K562 (cell line): Measurements from ENCODE around the gene CKAP5. TPM values are rescaled to one million over a fixed set of nuclear protein-coding genes. Genes with fewer than 3 reads are reported as not detected.

Source experiments
- C11orf30 ChIP-seq: fragments of 450-650 bp; IDR thresholded peaks from 2 replicates; pipeline ENCODE4 v1.6.1; 2016; ENCODE audit warnings: low read depth, mild to moderate bottlenecking
- CBFA2T3 ChIP-seq: fragments of 450-650 bp; IDR thresholded peaks from 2 replicates; pipeline ENCODE4 v1.6.1; 2017
- CBX2 ChIP-seq: fragments of 200-600 bp; sonication (generic); IDR thresholded peaks from one replicate; pipeline ENCODE4 v1.6.1; 2012; ENCODE audit warnings: mild to moderate bottlenecking, low read length, inconsistent platforms; ENCODE audit not compliant: insufficient read depth, poor library complexity, severe bottlenecking
- CREBBP ChIP-seq: IDR thresholded peaks from one replicate; pipeline ENCODE4 v1.6.1; 2012; ENCODE audit warnings: low read depth, mild to moderate bottlenecking, control low read depth, inconsistent platforms, low read length
- ESRRA ChIP-seq: fragments of 450-650 bp; IDR thresholded peaks from 2 replicates; pipeline ENCODE4 v1.6.1; 2014; ENCODE audit warnings: low read depth, mild to moderate bottlenecking, moderate library complexity, borderline replicate concordance
- JUN ChIP-seq, 2 experiments: sonication (generic) in 1 of 2; formaldehyde crosslinking in 1 of 2; IDR thresholded peaks; 2 replicates each; pipeline versions ENCODE4 v1.6.1 to v1.8.0; 2012 to 2022; ENCODE audit warnings: borderline replicate concordance in 2 of 2, mild to moderate bottlenecking in 2 of 2, improper control_type of control experiment in 1 of 2, low read depth in 1 of 2, low read length in 1 of 2, missing genetic modification reagents in 1 of 2
- KAT2B ChIP-seq: IDR thresholded peaks from one replicate; pipeline ENCODE4 v1.6.1; 2012; ENCODE audit warnings: low read depth, mild to moderate bottlenecking, control low read depth, inconsistent platforms, low read length, moderate library complexity
- POLR2H ChIP-seq: IDR thresholded peaks from 2 replicates; pipeline ENCODE4 v1.6.1; 2016; ENCODE audit warnings: missing genetic modification characterization, low read depth, mild to moderate bottlenecking, control low read depth, missing compliant biosample characterization, moderate library complexity
- SMAD1 ChIP-seq: fragments of 150-350 bp; IDR thresholded peaks from 2 replicates; pipeline ENCODE4 v1.6.1; 2014; ENCODE audit warnings: low read length, low read depth; ENCODE audit not compliant: partially characterized antibody
- SMC3 ChIP-seq: conservative IDR thresholded peaks from 2 replicates; pipeline ENCODE4 v1.6.1; 2011; ENCODE audit warnings: low read depth, low read length, improper control_type of control experiment; ENCODE audit not compliant: insufficient read depth
- SRF ChIP-seq, 2 experiments: fragments of 250-450, 450-650 bp in 1 of 2; sonication (Bioruptor Pico) in 1 of 2; sonication (generic) in 1 of 2; formaldehyde crosslinking; IDR thresholded peaks; 2 replicates each; pipeline versions ENCODE4 v1.5.0 to v1.5.1; 2020 to 2022; ENCODE audit warnings: mild to moderate bottlenecking in 1 of 2, missing genetic modification reagents in 1 of 2
- TEAD1 ChIP-seq, 2 experiments: fragments of 450-650 bp in 1 of 2; sonication (generic) in 1 of 2; formaldehyde crosslinking; IDR thresholded peaks; 2 replicates each; pipeline versions ENCODE4 v1.4.0 to v1.8.0; 2020 to 2022; ENCODE audit warnings: mild to moderate bottlenecking in 2 of 2, missing genetic modification reagents in 1 of 2
- TEAD4 ChIP-seq, 2 experiments: sonication (generic) in 1 of 2; formaldehyde crosslinking in 1 of 2; IDR thresholded peaks; 2 replicates each; pipeline versions ENCODE4 v1.6.1 to v1.8.0; 2012 to 2022; ENCODE audit warnings: borderline replicate concordance in 1 of 2, inconsistent platforms in 1 of 2, low read length in 1 of 2, mild to moderate bottlenecking in 1 of 2, missing genetic modification reagents in 1 of 2
- ZNF24 ChIP-seq: fragments of 450-650 bp; IDR thresholded peaks from 2 replicates; pipeline ENCODE4 v1.6.1; 2016
- ZNF41 ChIP-seq: fragments of 250-450 bp; sonication (Bioruptor Pico); conservative IDR thresholded peaks from 2 replicates; pipeline ENCODE4 v1.4.0; 2020; ENCODE audit warnings: mild to moderate bottlenecking
- ZNF75A ChIP-seq: fragments of 450-650 bp; formaldehyde crosslinking; IDR thresholded peaks from 2 replicates; pipeline ENCODE4 v1.4.0; 2020; ENCODE audit warnings: mild to moderate bottlenecking
- polyA plus RNA-seq, 8 experiments: library from polyadenylated mRNA; depleted of rRNA in 4 of 8; stranded (reverse) in 5 of 8; unstranded in 3 of 8; fragments of >200 nt; fragmentation: Nextera tagmentation in 2 of 8; fragmentation: Illumina TruSeq in 1 of 8; extraction: Ambion mirVana in 2 of 8; extraction: Trizol in 1 of 8; gene quantifications; 2 replicates each; pipeline versions ENCODE4 v1.2.1 to v1.2.3, GENCODE V29; 2011 to 2014; ENCODE audit warnings: inconsistent platforms in 1 of 8, missing spikeins in 1 of 8
- total RNA-seq, 7 experiments: library from RNA; depleted of rRNA in 6 of 7; stranded (reverse); fragments of >200 nt in 6 of 7; fragmentation: Illumina TruSeq in 2 of 7; extraction: Trizol in 2 of 7; gene quantifications; 2 replicates each; pipeline versions ENCODE4 v1.2.1 to v1.2.3, GENCODE V29; 2011 to 2021; ENCODE audit warnings: low replicate concordance in 1 of 7
- TF ChIP-seq, protein P1 (sequence below), 3 experiments: fragments of 200-800 bp in 1 of 3; fragments of 250-450 bp in 1 of 3; fragments of 450-650 bp in 1 of 3; sonication (Bioruptor Pico) in 1 of 3; sonication (Bioruptor generic) in 1 of 3; formaldehyde crosslinking in 1 of 3; IDR thresholded peaks; 2 replicates each; pipeline versions ENCODE4 v1.6.1 to v1.8.0; 2016 to 2022; ENCODE audit warnings: mild to moderate bottlenecking in 2 of 3, missing genetic modification characterization in 2 of 3, missing compliant biosample characterization in 1 of 3, moderate library complexity in 1 of 3
- TF ChIP-seq, protein P2 (sequence below): fragments of 250-450 bp; sonication (Bioruptor Pico); IDR thresholded peaks from 2 replicates; pipeline ENCODE4 v1.4.0; 2020; ENCODE audit warnings: mild to moderate bottlenecking, moderate library complexity, borderline replicate concordance

The CKAP5 gene
- total and polyA plus RNA-seq, 9 of the 15 experiments (the other 6 are each of a cell fraction or from before 2014, with no cell fraction given): 60.1 to 239 (median 139) TPM

DNA sequence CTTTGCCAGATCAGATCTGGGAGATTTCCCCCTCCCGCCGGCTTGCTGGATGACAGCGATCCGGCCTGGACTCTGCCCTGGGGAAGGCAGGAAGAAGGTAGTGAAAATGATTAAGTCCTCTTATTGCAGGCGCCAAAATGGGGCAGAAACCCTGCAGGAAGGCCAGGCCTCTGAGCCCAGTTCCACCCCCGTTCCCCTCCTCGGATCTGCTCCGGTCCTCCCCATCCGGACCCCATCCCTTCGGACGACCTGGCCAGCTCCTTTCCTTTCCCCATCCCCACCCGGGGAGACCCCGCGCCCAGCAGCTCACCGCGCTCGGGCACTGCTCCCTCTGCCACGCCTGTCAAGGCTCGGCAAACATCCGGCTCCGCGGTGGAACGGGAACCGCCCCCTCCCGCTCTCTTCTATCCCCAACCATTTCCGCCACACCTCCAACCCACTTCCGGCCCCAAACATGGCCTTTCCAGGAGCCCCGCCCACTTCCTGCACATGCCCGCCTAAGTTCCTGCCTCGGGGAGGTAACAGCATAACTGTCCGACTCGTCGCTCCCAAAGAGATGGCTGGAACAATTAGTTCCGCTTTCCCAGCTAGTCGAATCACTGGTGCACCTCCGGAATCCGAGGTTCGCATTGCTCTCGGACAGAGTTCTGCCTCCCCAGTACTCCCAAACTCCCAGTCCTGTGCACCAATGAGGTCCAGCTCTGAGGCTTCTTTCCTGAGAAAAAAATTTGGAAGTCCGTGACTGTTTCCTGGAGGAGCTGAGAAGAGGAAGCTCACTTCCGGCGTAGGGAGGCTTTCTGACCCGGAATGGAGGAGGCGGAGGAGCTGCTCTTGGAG, 145.6 kb downstream of the CKAP5 start, which contains the start of the genes ARHGAP1 and ZNF408 (continued):
- TF ChIP-seq ESRRA: peak; percentile 68; the same call in 1 of the 2 replicates
- TF ChIP-seq, protein P1, sequence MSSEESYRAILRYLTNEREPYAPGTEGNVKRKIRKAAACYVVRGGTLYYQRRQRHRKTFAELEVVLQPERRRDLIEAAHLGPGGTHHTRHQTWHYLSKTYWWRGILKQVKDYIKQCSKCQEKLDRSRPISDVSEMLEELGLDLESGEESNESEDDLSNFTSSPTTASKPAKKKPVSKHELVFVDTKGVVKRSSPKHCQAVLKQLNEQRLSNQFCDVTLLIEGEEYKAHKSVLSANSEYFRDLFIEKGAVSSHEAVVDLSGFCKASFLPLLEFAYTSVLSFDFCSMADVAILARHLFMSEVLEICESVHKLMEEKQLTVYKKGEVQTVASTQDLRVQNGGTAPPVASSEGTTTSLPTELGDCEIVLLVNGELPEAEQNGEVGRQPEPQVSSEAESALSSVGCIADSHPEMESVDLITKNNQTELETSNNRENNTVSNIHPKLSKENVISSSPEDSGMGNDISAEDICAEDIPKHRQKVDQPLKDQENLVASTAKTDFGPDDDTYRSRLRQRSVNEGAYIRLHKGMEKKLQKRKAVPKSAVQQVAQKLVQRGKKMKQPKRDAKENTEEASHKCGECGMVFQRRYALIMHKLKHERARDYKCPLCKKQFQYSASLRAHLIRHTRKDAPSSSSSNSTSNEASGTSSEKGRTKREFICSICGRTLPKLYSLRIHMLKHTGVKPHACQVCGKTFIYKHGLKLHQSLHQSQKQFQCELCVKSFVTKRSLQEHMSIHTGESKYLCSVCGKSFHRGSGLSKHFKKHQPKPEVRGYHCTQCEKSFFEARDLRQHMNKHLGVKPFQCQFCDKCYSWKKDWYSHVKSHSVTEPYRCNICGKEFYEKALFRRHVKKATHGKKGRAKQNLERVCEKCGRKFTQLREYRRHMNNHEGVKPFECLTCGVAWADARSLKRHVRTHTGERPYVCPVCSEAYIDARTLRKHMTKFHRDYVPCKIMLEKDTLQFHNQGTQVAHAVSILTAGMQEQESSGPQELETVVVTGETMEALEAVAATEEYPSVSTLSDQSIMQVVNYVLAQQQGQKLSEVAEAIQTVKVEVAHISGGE (CRISPR knock-in tag; IDR thresholded peaks at IDR 0.05): peak; percentile 99 to 100 (median 99)
- TF ChIP-seq, protein P2, sequence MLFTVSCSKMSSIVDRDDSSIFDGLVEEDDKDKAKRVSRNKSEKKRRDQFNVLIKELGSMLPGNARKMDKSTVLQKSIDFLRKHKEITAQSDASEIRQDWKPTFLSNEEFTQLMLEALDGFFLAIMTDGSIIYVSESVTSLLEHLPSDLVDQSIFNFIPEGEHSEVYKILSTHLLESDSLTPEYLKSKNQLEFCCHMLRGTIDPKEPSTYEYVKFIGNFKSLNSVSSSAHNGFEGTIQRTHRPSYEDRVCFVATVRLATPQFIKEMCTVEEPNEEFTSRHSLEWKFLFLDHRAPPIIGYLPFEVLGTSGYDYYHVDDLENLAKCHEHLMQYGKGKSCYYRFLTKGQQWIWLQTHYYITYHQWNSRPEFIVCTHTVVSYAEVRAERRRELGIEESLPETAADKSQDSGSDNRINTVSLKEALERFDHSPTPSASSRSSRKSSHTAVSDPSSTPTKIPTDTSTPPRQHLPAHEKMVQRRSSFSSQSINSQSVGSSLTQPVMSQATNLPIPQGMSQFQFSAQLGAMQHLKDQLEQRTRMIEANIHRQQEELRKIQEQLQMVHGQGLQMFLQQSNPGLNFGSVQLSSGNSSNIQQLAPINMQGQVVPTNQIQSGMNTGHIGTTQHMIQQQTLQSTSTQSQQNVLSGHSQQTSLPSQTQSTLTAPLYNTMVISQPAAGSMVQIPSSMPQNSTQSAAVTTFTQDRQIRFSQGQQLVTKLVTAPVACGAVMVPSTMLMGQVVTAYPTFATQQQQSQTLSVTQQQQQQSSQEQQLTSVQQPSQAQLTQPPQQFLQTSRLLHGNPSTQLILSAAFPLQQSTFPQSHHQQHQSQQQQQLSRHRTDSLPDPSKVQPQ: no peak
- TF ChIP-seq ZNF41 (CRISPR knock-in tag): no peak
- peak; percentile 64; the same call in 1 of the 2 replicates for TF ChIP-seq ZNF75A
- TF ChIP-seq C11orf30: peak; percentile 100
- TF ChIP-seq CBX2: no peak
- TF ChIP-seq ZNF24: no peak
- TF ChIP-seq CREBBP: no peak
- TF ChIP-seq POLR2H (tag): peak; percentile 84
- TF ChIP-seq SRF (CRISPR knock-in tag; IDR thresholded peaks at IDR 0.05): peak; percentile 97 to 99
- TF ChIP-seq TEAD4 (IDR thresholded peaks at IDR 0.05; ENCODE audit: low read length): peak; percentile 77
- no peak for TF ChIP-seq TEAD4 (CRISPR knock-in tag; IDR thresholded peaks at IDR 0.05; ENCODE audit: borderline replicate concordance)
- no peak for TF ChIP-seq SMAD1
- peak; percentile 87 to 94 for TF ChIP-seq TEAD1 (CRISPR knock-in tag; IDR thresholded peaks at IDR 0.05)
- TF ChIP-seq KAT2B: no peak
- no peak for TF ChIP-seq SMC3
- no peak for TF ChIP-seq CBFA2T3
- 0 out of 2 replicates have a peak, but pooled peaks have one; percentile 6 for TF ChIP-seq JUN (IDR thresholded peaks at IDR 0.05; ENCODE audit: borderline replicate concordance, low read depth, low read length)
- 0 out of 2 replicates have a peak, but pooled peaks have one; percentile 42 for TF ChIP-seq JUN (CRISPR knock-in tag; IDR thresholded peaks at IDR 0.05; ENCODE audit: borderline replicate concordance)
